DMS153 treated with DMSO at 0.1 percent for 48 hours (cell line): ENCODE measurements around the gene LIPA.
"Not testable (repeated sequence)": the region's sequence is repeated elsewhere in the genome, so short reads cannot be mapped to it uniquely, and the experiment has no call there.

ENCODE experiments used
- DNase-seq: peaks from one replicate; lab custom pipeline; 2025; ENCODE audit not compliant: unreplicated experiment; lab: John Stamatoyannopoulos, UW

LIPA gene

GRCh38 chr10:89171263-89171872 is 80.2 kb downstream of the LIPA start:
- no peak for DNase-seq

DNA sequence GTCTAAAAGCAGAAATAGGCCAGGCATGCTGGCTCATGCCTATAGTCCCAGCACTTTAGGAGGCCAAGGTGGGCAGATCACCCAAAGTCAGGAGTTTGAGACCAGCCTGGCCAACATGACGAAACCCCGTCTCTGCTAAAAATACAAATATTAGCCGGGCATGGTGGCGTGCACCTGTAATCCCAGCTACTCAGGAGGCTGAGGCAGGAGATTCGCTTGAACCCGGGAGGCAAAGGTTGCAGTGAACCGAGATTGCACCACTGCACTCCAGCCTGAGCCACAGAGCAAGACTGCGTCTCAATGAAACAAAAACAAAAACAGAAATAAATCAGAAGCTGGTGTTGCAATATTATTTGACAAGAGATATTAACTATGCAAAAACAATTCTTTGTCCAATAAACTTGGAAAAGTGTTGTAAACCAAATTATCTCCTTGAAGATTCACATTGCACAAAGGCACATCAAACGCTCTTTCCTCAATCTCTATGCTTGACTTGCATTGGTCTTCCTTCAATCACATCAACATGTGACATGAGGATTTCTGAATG is 83.1 kb downstream of the LIPA start:
- DNase-seq = not testable (repeated sequence)

DNA sequence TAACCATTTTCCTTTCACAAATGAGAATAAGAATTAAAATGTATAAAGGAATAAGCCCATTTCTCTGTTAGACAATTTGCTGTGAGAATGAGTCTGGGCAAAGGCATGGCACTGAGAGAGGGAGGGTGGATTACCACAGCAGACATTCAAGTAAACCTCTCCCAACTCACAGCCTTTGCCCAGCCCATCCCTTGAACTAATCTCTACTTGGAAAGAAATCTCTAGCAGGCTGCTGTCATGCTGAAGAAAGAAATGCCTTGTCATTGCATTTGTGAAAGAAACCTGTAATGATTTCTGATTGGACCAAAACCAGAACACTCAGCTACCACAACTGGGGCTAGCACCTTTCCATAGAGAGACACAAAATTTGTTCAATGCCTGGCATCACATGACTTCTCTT is 83.7 kb downstream of the LIPA start:
- no peak for DNase-seq

- DNase-seq = no peak
Measured at GRCh38 chr10:89165923-89166322, 85.7 kb downstream of the LIPA start.

DNA sequence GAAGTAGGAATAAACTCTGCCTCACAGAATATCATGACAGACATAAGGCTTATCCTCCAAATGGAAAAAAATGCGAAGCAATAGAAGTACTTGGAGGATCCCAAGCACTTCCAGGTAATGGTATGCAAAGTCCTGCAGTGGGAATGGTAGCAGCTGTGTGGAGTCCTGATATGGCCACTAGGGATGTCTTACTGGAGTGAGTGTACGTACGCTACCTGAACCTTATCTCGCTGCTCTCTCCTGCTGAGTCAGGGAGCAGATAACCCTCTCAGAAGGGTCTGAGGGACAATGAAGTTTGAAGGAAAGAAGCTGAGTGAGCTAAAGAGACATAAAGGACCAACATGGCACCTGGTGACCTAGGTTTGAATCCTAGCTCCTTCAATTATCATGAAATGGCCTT is 86.7 kb downstream of the LIPA start:
- no peak for DNase-seq

GRCh38 chr10:89164080-89164479 is 87.5 kb downstream of the LIPA start:
- DNase-seq = no peak
